A673 (cell line): ENCODE results near the gene LPCAT1.

ENCODE experiments used
- EZH2 ChIP-seq: fragments of 200-600 bp; sonication (generic); IDR thresholded peaks from 2 replicates; pipeline ENCODE4 v1.6.1; 2017; ENCODE audit warnings: borderline replicate concordance, low read depth, mild to moderate bottlenecking, mixed read lengths, antibody characterized with exemption, low read length; ENCODE audit not compliant: poor library complexity, severe bottlenecking
- TF ChIP-seq, protein P1 (sequence below): fragments of 300-800, 200-600 bp; sonication (generic); conservative IDR thresholded peaks from 2 replicates; pipeline ENCODE4 v1.5.1; 2017; ENCODE audit warnings: low read depth, mild to moderate bottlenecking, antibody characterized with exemption, low read length, moderate library complexity, mixed read lengths

DNA sequence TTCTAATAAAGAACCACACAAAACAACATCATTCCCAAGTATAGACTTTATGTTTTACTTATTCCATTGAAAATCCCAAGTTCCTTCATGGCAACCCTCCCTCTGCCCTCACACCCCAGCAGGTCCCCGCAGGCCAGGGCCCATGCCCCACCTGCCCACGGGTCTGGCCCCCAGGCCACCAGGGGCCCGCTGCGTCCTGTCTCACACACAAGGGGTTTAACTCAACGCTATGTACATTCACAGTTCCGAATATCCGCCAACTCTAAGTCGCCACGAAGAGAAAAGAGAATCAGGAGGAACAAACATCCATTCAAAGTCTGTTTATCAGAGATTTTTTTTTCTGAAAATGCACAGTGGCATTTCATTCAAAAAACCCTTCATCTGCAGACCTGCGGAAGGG lies 62.4 kb downstream of the LPCAT1 start:
- TF ChIP-seq, protein P1, sequence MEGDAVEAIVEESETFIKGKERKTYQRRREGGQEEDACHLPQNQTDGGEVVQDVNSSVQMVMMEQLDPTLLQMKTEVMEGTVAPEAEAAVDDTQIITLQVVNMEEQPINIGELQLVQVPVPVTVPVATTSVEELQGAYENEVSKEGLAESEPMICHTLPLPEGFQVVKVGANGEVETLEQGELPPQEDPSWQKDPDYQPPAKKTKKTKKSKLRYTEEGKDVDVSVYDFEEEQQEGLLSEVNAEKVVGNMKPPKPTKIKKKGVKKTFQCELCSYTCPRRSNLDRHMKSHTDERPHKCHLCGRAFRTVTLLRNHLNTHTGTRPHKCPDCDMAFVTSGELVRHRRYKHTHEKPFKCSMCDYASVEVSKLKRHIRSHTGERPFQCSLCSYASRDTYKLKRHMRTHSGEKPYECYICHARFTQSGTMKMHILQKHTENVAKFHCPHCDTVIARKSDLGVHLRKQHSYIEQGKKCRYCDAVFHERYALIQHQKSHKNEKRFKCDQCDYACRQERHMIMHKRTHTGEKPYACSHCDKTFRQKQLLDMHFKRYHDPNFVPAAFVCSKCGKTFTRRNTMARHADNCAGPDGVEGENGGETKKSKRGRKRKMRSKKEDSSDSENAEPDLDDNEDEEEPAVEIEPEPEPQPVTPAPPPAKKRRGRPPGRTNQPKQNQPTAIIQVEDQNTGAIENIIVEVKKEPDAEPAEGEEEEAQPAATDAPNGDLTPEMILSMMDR, result no peak
- no peak for TF ChIP-seq EZH2
